Astrocyte of the cerebellum (primary cell): ENCODE results near the gene TMBIM4.

Source experiments
- DNase-seq: peaks from one replicate; pipeline ENCODE4 v3.0.0-alpha.2; 2011; ENCODE audit warnings: low read depth
- H3K4me3 ChIP-seq: 2 replicates; pipeline ENCODE4 v1.5.1; 2011; ENCODE audit warnings: mild to moderate bottlenecking, low read depth, low read length, moderate library complexity
- in situ Hi-C: cut with HindIII; loops from 2 replicates; pipeline ENCODE4 v1.10.0; 2017; ENCODE audit warnings: low sequenced_read_pairs
- TF ChIP-seq, protein P1 (sequence below): IDR thresholded peaks from 2 replicates; pipeline ENCODE4 v1.5.1; 2012; ENCODE audit warnings: low read length, low read depth, moderate library complexity, mild to moderate bottlenecking; ENCODE audit errors: missing control alignments

The TMBIM4 gene

DNA sequence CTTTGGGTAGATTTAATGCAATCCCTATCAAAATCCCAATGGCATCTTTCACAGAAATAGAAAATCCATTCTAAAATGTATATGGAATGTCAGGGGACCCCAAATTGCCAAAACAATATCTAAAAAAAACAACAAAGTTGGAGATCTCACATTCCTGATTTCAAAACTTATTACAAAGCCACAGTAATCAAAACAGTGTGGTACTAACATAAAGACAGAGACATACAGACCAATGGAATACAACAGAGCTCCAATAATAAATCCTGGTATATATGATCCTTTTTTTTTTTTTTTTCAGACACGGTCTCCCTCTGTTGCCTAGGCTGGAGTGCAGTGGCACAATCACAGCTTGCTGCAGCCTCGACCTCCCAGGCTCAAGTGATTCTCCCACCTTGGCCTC lies 4.7 kb downstream of the TMBIM4 start:
- H3K4me3 ChIP-seq: no peak overlapping the region
- TF ChIP-seq, protein P1, sequence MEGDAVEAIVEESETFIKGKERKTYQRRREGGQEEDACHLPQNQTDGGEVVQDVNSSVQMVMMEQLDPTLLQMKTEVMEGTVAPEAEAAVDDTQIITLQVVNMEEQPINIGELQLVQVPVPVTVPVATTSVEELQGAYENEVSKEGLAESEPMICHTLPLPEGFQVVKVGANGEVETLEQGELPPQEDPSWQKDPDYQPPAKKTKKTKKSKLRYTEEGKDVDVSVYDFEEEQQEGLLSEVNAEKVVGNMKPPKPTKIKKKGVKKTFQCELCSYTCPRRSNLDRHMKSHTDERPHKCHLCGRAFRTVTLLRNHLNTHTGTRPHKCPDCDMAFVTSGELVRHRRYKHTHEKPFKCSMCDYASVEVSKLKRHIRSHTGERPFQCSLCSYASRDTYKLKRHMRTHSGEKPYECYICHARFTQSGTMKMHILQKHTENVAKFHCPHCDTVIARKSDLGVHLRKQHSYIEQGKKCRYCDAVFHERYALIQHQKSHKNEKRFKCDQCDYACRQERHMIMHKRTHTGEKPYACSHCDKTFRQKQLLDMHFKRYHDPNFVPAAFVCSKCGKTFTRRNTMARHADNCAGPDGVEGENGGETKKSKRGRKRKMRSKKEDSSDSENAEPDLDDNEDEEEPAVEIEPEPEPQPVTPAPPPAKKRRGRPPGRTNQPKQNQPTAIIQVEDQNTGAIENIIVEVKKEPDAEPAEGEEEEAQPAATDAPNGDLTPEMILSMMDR: no peak
- in situ Hi-C loops: no loop called here
- no peak for DNase-seq

DNA sequence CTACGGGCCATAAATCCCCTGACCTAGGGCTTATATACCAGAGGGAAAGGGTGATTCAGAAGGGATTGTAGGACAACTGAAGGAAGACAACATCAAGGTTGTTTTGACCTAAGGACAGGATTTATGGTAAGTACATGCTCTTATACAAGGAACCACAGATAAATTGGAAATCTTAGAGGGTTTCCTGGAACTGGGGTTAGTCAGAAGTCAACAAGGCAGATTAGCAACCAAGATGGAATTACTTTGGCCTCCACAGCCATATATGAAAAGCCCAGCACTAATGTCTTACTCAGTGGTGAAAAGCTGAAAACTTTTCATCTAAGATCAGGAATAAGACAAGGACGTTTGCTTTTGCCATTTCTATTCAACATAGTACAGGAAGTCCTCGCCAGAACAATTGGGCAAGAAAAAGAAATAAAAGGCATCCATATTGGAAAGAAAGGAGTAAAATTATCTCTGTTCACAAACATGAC lies 5.4 kb downstream of the TMBIM4 start:
- TF ChIP-seq, protein P1: no peak
- H3K4me3 ChIP-seq: no peak overlapping the region
- in situ Hi-C loops: no loop called here
- no peak for DNase-seq

DNA sequence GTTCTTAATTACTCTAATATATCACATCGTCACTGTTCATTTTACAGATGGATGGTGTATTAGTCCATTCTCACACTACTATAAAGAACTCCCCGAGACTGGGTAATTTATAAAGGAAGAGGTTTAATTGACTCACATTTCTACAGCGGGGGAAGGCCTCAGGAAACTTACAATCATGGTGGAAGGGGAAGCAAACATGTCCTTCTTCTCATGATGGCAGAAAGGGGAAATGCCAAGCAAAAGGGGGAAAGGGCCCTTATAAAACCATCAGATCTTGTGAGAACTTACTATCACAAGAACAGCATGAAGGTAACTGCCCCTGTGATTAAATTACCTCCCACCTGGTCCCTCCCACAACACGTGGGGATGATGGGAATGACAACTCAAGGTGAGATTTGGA lies 6.5 kb downstream of the TMBIM4 start:
- in situ Hi-C loops: no loop called here
- H3K4me3 ChIP-seq: no peak overlapping the region
- no peak for DNase-seq
- TF ChIP-seq, protein P1: no peak

GRCh38 chr12:66162701-66163100 lies 7.1 kb downstream of the TMBIM4 start:
- TF ChIP-seq, protein P1: no peak
- in situ Hi-C loops: no loop called here
- no peak overlapping the region for H3K4me3 ChIP-seq
- no peak for DNase-seq

DNA sequence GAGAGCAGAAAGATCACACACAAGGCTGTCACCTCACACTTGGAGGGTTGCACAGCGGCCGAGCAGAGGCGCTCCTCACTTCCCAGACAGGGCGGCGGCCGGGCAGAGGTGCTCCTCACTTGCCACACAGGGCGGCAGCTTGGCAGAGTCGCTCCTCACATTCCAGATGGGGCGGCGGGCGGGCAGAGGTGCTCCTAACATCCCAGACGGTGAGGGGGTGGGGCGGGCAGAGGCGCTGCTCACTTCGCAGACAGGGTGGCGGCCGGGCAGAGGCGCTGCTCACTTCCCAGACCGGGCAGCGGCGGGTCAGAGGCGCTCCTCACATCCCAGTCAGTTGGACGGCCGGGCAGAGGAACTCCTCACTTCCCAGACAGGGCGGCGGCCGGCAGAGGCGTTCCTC lies 9.1 kb downstream of the TMBIM4 start:
- H3K4me3 ChIP-seq: no peak overlapping the region
- in situ Hi-C loops: no loop called here
- TF ChIP-seq, protein P1: no peak
- no peak for DNase-seq

DNA sequence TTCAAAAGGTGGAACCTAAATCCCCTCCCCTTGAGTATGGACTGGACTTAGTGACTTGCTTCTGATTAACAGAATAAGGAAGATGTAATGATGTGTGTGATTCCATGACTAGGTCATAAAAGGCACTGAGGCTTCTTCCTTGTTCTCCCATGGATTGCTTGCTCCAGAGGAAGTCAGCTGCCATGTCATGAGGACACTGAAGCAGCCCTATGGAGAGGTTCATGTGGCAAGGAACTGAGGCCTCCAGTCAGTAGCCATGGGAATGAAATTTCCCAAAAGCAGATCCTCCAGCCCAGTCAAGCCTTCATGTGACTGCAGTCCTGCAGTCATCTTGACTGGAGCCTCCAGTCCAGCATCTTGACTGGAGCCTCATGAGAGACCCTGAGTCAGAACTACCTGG lies 10.7 kb downstream of the TMBIM4 start:
- TF ChIP-seq, protein P1: no peak
- no peak overlapping the region for H3K4me3 ChIP-seq
- no peak for DNase-seq
- in situ Hi-C loops: no loop called here

DNA sequence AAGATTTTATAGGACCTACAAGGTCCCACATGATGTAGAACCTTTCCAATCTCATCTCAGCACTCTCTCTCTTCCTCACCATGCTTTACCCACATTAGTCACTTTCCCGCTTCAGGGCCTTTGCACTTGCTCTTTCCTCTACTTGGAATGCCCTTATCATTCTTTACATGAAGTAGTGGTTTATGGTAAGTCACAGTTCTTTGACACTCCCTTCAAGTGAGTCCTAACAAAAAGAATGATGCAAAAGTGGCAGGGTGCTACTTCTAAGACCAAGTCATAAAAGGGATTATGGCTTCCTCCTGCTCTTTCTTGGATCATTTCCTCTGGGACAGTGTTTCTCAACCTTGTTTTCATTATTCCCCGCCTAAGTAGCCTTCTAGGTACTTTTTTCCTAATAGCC lies 13.1 kb downstream of the TMBIM4 start:
- no peak for DNase-seq
- in situ Hi-C loops: no loop called here
- H3K4me3 ChIP-seq: no peak overlapping the region
- TF ChIP-seq, protein P1: no peak
